GM19240 (cell line): ENCODE results near the gene MEGF11.

Source experiments
- DNase-seq: peaks from one replicate; pipeline ENCODE4 v3.0.0; 2011; ENCODE audit warnings: low spot score; ENCODE audit not compliant: insufficient read length

Gene MEGF11

DNA sequence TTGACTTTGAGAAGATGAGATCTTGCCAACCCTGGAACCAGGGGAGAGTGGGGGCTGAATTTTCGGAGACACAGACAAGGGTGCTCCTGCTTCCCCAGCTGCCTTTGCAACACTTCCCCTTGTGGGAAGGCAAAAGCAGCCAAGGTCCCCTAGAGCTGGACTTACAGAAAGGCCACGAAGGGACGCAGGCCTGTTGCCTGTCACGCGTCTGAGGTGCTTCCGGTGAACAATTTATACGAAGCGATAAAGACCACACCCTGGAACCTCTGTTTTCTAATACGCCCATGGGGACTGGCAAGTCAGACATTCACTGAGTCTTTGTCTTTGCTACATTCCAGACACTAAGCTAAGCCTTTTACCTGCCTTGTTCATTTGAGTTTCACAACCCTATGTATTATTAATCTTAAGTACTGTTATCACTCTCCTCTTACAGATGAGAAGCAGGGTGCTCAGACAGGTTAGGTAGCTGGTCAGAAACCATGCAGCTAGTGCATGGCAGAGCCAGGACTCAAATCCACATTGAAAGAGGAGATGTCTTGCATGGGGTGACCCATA is 13.2 kb downstream of the MEGF11 start:
- no peak for DNase-seq

- DNase-seq = no peak
Observed at GRCh38 chr15:66239514-66239913, 14.0 kb downstream of the MEGF11 start.

DNA sequence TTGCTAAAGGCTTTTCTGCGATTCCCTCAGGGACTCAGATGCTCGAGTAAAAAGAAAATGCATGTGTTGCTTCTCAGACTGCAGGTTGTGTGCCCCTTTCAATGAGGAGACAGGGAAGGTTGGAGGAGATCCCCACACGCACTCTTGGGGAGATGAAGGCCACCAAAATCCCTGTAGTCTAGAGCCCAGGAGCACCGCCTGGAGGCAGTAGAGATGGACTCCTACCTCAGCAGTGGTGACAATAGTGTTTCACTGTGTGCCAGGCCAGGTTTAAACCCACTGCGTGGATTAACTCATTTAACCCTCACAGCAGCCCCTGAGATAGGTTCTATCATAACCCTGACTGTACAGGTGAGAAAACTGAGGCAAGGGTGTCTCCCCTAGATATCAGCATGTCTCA is 15.2 kb downstream of the MEGF11 start:
- DNase-seq = no peak

DNA sequence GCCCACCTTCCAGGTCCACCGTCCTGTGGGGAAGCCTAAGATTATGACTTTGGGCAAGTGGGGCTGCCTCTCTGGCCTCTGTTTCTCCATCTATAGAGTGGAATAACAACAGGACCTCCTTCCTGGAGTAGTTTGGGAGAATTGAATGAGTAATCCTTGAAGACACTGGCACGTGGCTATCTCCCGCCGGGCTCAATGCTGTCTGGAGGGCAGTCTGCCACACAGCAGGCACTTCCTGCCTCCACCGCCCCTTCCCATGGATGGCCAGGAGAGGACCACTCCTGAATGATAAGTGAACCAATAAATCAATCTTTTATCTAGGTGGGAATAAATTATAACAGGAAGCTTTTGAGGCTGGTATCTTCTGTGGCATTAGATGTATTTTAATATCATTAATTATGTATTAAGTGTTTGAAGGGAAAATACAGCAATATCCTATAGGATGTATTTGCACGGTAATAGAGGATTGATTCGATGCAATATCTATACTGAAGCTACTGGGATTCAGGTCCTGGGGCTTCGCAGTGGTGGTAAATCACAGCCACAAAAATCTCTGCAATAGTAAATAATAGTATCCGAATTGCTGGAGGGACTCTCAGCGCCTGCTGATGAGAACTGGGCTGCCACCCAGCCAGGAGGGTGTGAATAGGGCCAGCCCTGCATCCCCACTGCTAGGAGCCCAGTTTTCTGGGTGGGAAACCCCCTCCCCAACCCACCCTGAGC is 15.9 kb downstream of the MEGF11 start:
- DNase-seq = no peak

GRCh38 chr15:66236806-66237375 is 16.7 kb downstream of the MEGF11 start:
- no peak for DNase-seq

DNA sequence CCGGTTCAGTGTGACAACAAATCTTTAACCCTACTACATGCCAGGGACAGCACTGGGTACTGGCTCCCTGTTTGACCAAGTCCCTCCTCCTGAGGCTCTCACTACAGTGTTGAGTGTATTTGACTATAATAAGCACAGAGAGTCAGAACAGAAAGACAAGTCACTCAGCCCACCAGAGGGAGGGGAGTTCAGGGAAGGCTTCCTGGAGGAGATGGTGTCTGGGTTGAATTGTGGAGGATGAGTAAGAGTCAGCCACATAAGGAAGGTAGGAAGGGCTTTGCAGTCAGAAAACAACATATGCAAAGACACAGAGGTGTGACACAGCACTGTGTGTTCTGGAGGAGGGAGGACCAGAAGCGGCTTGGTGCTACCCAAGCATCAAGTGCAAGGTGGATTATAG is 17.7 kb downstream of the MEGF11 start:
- DNase-seq = no peak

DNA sequence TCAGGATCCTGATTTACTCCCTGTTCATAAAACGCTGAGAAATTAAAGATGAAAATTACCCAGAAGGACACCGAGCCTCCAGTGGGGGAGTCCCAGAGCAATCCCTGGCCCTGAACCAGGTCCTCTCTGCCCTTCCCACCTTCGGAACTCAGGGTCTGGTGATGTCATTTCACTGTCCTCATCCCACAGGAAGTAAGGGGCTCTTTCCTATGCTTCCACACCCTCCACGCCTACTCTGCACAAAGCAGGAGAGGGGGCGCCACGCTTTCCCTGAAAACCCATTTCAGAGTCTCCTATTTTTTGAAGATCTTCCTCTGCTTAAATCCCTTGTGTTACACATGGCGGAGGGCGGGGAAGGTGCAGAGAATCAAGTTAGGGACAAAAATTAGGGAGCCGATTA is 18.8 kb downstream of the MEGF11 start:
- DNase-seq = no peak

DNA sequence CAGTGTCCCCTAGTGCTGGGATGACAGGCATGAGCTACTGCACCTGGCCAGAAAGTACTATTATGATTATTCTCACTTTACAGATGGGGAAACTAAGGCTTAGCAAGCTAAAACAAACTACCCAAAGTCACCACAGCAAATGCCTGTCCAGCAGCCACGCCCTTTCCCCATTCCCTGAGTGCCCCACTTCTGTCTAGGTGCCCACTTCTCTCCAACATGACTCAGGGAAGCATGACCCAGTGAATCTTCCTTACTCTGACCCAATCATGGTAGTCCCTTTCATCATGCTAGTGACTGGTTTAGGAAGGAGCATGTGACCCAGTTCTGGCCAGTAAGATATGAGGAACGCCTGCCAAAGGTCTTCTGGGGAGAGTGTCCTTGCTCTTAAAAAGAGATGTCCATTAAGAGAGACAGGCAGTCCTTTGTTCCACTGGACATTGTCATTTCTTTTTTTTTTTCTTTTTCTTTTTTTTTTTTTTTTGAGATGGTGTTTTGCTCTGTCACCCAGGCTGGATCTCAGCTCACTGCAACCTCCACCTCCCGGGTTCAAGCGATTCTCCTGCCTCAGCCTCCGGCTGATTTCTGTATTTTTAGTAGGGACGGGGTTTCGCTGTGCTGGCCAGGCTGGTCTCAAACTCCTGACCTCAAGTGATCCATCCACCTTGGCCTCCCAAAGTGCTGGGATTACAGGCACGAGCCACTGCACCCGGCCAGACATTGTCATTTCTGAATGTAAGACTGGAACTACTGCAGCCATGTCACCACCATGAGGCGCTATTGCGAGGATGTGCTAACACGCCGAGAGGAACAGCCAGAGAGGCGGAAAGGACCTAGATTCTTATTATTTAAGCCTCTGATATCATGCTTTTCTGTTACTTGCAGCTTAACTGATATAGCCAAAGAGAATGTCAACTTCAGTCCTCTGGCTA is 19.8 kb downstream of the MEGF11 start:
- DNase-seq = no peak

DNA sequence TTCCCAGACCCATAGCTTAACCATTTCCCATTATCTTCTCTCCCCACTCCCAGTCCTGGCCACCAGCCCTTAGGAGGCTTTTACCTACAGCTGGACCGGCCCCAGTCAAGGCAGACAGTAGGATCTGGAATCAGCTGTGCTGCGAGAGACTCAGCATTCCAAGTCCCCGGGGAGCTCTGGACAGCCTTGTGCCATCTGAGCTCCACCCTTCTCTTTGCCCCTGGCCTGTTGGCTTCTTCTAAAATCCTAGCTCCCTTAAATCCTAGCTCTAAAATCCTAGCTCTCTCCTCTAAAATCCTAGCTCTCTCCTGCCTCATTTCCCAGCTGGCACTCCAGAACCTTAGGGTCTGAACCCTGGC is 21.3 kb downstream of the MEGF11 start:
- no peak for DNase-seq

GRCh38 chr15:66231394-66232266 is 21.9 kb downstream of the MEGF11 start:
- DNase-seq = no peak

DNA sequence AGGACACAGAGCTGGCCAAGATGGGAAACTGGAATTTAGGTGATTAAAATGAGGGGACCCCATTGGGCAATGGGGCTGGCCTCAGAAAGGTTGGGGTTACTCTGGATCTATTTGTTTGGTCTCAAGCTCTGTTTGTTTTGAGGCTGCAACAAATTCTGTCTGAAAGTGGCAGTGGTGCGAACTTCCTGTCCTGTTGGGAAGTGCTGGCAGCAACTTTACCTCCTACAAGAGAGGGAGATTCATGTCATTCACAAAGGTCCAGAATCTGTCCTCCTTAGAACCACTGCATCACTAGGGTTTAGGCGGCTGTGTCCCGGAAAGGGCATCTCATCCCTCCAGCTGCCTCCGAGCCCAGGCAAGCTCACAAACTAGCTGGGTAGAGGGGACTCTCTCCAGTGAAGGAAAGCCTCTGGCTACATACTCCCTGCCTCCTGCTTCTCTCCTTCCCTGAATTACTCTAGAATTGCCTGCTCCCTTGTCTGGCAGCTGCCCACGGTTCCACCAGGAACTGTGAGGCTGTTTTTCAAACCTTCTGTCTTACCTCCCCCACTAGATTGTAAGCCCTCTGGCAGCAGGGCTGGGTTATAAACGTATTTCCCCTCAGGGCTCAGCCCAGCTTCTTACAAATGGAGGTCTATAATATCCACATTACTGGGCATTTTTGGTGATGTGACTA is 23.6 kb downstream of the MEGF11 start:
- no peak for DNase-seq

DNA sequence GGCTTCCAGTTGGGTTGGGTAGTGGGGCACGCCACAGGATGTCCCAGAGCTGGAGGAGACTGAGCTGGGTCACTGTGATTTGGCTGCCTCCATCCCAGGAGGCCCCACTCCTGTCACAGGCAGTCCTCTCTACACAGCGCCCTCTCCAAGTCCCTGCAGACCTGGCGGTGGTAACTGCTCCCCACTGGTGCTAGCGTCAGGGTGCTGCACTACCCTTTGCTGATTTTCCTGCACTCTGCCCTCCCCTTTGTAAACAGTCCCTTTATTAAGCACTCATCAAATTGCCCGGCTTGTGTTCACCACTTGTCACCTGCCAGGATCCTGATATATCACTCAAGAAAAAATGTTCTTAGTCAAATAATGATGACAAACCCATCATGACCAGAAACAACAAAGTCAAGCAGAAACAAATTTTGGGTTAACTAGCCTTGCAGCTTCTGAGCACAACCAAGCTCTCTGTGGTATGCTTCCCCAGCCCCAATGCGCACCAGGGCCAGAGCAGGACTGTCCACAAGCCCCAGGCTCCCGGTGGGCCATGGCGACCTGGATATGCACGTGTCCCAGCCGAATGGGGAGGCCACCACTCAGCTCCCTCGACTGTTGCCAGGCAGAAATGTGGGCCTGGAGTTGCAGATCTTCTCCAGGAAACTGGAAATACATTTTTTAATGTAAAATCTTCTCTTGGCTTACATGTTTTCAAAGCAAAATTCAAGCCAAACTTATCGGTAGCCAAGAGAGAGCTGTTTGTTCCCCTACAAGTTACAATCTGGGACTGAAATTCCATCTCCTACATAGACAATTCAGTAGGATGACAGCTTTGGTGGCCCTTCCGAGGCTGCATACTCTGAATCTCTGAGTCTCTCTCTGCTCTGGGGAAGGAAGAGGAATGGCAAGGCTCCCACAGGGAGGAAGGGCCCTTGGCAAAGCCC is 24.5 kb downstream of the MEGF11 start:
- DNase-seq = no peak

GRCh38 chr15:66226736-66227135 is 26.8 kb downstream of the MEGF11 start:
- no peak for DNase-seq

- no peak for DNase-seq
Observed at GRCh38 chr15:66225656-66226274, 27.8 kb downstream of the MEGF11 start.

- no peak for DNase-seq
Observed at GRCh38 chr15:66224946-66225345, 28.6 kb downstream of the MEGF11 start.

GRCh38 chr15:66222273-66223198 is 31.0 kb downstream of the MEGF11 start:
- no peak for DNase-seq

DNA sequence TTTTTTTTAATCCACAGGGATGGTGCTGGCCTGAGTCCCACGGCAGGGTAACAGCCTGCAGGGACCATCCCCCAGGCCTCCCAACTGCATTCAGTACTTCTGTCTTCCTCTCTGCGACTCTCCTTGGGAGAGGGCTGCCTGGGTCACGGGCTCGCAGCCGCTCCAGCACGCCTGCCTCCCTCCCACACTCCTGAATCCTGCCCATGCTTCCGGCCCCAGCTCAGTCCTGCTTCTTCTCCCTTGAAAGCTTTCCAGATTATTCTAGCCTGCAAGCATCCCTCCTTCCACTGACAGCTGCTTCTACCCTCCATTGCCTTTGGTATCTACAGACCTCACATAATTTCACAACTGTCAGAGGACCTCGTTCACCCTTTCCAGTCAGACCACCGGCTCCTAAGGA is 32.4 kb downstream of the MEGF11 start:
- no peak for DNase-seq

- DNase-seq = no peak
Observed at GRCh38 chr15:66220601-66221000, 32.9 kb downstream of the MEGF11 start.
